ENCODE measurements around the gene BUB3.
"Not testable (repeated sequence)": the region's sequence is repeated elsewhere in the genome, so short reads cannot be mapped to it uniquely, and the experiment has no call there.

BUB3 gene

DNA sequence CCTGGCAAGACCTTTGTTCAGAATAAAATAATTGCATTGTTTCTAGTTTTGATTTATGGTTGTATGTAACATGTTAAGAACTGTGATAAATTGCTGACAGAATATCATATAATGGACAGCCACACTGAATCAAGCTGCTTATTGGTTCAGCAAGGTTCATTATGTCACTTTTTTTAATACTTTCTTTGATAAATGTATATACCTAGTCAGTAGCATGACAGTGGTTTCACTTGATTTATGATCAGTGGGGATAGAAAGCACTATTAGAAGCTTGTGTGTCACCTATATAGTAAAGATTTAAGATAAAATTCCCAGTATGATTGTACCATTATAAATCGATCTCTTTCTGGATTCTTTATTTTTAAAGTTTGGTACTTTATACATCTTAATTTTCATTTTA, 4.5 kb downstream of the BUB3 start:
- no peak overlapping the region for H3K4me3 ChIP-seq (ENCODE audit: low read depth, low read length)
- TF ChIP-seq, protein P1, sequence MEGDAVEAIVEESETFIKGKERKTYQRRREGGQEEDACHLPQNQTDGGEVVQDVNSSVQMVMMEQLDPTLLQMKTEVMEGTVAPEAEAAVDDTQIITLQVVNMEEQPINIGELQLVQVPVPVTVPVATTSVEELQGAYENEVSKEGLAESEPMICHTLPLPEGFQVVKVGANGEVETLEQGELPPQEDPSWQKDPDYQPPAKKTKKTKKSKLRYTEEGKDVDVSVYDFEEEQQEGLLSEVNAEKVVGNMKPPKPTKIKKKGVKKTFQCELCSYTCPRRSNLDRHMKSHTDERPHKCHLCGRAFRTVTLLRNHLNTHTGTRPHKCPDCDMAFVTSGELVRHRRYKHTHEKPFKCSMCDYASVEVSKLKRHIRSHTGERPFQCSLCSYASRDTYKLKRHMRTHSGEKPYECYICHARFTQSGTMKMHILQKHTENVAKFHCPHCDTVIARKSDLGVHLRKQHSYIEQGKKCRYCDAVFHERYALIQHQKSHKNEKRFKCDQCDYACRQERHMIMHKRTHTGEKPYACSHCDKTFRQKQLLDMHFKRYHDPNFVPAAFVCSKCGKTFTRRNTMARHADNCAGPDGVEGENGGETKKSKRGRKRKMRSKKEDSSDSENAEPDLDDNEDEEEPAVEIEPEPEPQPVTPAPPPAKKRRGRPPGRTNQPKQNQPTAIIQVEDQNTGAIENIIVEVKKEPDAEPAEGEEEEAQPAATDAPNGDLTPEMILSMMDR (IDR thresholded peaks at IDR 0.05; ENCODE audit: borderline replicate concordance, insufficient read depth, low read depth, low read length): no peak

DNA sequence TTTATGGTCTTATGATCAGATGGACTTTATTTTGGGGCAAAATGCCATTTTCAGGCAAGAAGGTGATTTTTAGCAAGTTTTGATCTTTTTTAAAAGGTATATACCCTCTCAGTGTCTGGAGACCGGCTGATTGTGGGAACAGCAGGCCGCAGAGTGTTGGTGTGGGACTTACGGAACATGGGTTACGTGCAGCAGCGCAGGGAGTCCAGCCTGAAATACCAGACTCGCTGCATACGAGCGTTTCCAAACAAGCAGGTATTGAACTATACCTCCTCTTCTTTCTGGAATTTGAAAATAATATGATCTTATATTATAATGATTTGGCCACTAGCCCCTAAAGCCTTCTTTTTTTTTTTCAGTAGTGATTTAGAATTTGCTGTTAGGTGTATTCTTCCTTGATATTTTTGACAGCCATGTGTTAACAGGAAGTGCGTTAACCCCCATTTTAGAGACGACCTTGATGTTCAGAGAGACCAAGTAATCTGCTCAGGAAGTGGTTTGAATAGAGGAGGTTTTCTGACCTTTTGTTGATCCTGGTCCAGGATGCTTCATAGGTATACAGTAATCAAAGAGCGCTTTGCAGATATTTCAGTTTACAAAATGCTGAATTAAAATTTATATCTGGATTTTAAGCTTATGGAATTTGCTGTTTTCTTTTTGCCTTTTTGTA, 6.2 kb downstream of the BUB3 start:
- TF ChIP-seq, protein P1 (IDR thresholded peaks at IDR 0.05; ENCODE audit: borderline replicate concordance, insufficient read depth, low read depth, low read length): no peak

DNA sequence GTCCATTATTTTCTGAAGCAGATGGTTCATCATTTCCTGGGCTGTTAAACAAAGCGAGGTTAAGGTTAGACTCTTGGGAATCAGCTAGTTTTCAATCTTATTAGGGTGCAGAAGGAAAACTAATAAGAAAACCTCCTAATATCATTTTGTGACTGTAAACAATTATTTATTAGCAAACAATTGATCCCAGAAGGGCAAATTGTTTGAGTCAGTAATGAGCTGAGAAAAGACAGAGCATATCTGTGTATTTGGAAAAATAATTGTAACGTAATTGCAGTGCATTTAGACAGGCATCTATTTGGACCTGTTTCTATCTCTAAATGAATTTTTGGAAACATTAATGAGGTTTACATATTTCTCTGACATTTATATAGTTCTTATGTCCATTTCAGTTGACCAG, 10.1 kb downstream of the BUB3 start:
- TF ChIP-seq, protein P1 (IDR thresholded peaks at IDR 0.05; ENCODE audit: borderline replicate concordance, insufficient read depth, low read depth, low read length): no peak
- no peak overlapping the region for H3K4me3 ChIP-seq (ENCODE audit: low read depth, low read length)

More for the DNA sequence above, 6.2 kb downstream of the BUB3 start:
- H3K4me3 ChIP-seq (ENCODE audit: low read depth, low read length): no peak overlapping the region

DNA sequence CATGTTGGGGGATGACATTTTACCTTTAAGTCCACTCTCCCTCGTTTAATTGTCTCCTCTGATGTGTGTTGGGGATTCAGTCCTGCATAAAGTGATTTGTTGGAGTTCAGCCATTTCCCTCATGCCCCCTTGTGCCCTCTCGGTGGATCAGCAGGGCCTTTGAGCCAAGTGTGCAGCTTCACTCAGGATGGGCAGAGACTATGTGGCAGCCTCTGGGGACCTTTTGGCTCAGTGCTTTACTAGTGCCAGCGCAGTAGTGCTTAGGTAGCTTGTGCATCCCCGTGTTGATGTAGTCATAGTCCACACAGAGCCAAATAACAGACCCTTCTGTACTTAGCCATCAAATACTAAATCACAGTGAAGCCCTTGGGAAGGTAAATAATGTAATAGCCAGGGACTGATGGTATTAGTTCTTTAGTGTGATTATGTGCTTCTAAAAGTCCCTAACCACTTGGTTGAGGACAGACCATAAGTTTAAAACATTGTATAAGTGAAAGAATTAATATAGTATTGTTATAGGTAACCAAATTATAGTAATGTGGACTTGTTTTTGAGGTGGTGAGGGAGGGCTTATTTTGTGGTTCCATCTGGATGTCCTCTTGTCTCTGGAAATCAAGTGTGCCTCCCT, 11.4 kb downstream of the BUB3 start:
- TF ChIP-seq, protein P1 (IDR thresholded peaks at IDR 0.05; ENCODE audit: borderline replicate concordance, insufficient read depth, low read depth, low read length): 0 out of 2 replicates have a peak, but pooled peaks have one; percentile 3
- no peak overlapping the region for H3K4me3 ChIP-seq (ENCODE audit: low read depth, low read length)

DNA sequence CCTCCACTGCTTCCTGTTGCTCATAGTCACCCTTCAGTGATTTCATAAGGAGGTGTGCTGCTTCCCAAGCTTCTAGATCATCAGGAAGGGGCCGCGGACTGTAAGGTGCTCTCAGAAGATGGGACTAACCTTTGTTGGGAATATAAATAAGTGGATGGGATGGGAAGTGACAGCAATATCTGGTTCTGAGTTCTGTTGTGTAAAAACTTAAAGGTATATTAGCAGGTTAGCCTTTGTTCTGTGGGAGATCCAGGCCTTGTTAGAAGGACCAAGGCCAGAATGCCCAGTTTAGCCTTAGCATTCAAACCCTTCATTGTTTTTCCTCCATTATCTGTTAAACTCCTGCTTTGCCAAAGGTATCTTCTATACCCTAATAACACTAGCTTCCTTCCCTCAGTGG, 12.4 kb downstream of the BUB3 start:
- TF ChIP-seq, protein P1 (IDR thresholded peaks at IDR 0.05; ENCODE audit: borderline replicate concordance, insufficient read depth, low read depth, low read length): no peak

DNA sequence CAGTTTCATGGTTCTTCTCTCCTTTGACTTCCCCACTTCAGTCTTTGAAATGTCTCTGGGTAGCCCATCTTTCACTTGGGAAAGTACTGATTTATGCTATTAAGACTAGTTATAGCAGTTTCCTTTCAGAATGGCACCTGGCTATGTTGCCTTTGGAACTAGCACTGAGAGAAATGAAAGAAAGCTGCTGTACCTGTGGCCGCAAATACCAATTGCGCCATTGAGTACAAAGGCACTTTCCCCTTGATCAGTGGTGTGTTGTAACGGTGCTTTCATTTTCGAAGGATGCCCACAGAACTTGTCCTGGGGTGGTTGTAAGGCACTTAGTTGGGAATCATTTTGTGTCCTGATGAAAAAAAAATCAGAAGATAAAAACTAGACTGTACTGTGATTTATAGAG, 16.8 kb downstream of the BUB3 start:
- no peak overlapping the region for H3K4me3 ChIP-seq (ENCODE audit: low read depth, low read length)

More for the DNA sequence above, 12.4 kb downstream of the BUB3 start:
- H3K4me3 ChIP-seq (ENCODE audit: low read depth, low read length): no peak overlapping the region

DNA sequence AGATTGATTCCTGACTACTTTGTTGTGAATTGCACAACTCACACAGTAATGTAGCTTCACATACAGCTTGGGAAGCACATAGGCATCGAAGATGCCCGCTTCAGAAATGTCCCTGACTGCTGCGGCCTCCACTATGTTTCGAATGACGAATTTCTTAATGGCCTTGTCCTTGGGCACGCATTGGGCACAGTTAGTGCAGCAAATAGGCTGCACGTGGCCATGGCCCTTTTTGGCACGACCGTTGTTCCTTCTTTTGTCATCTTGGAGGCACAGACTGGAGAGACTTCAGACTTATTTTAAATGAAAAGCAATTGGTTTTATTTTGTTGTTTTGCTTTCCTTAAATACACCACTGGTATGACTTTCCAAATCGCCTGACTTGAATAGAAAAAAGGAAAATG, 17.4 kb downstream of the BUB3 start:
- not testable (repeated sequence) for H3K4me3 ChIP-seq (ENCODE audit: low read depth, low read length)

More for the DNA sequence above, 16.8 kb downstream of the BUB3 start:
- TF ChIP-seq, protein P1 (IDR thresholded peaks at IDR 0.05; ENCODE audit: borderline replicate concordance, insufficient read depth, low read depth, low read length): no peak

Data from GM12875 (cell line).